Raji (cell line): ENCODE measurements around the gene GRWD1.

Experiments
- POLR2A ChIP-seq: IDR thresholded peaks from 2 replicates; pipeline ENCODE4 v1.6.1; 2011; ENCODE audit warnings: low read depth, low read length, control low read depth; ENCODE audit not compliant: insufficient read depth

The GRWD1 gene

GRCh38 chr19:48415806-48416221, 30.0 kb upstream of the GRWD1 start:
- TF ChIP-seq POLR2A = no peak

- TF ChIP-seq POLR2A = no peak
These were observed 28.4 kb upstream of the GRWD1 start for GRCh38 chr19:48417421-48417820.

GRCh38 chr19:48418317-48419064, 27.3 kb upstream of the GRWD1 start:
- TF ChIP-seq POLR2A = no peak

- no peak for TF ChIP-seq POLR2A
These were observed 26.4 kb upstream of the GRWD1 start for GRCh38 chr19:48419158-48419920.

GRCh38 chr19:48421548-48421947, 24.2 kb upstream of the GRWD1 start:
- TF ChIP-seq POLR2A = no peak

GRCh38 chr19:48424694-48425219, 21.0 kb upstream of the GRWD1 start:
- no peak for TF ChIP-seq POLR2A

- no peak for TF ChIP-seq POLR2A
These were observed 17.1 kb upstream of the GRWD1 start for GRCh38 chr19:48428670-48429069.

- no peak for TF ChIP-seq POLR2A
These were observed 12.4 kb upstream of the GRWD1 start for GRCh38 chr19:48433337-48433736.

- TF ChIP-seq POLR2A = no peak
These were observed 9.2 kb upstream of the GRWD1 start for GRCh38 chr19:48436586-48436985.

GRCh38 chr19:48441360-48442050, 4.3 kb upstream of the GRWD1 start:
- no peak for TF ChIP-seq POLR2A

- TF ChIP-seq POLR2A = no peak
These were observed 3.4 kb upstream of the GRWD1 start for GRCh38 chr19:48442116-48443035.

GRCh38 chr19:48443256-48443655, 2.5 kb upstream of the GRWD1 start:
- no peak for TF ChIP-seq POLR2A

- TF ChIP-seq POLR2A = no peak
These were observed 2.1 kb upstream of the GRWD1 start for GRCh38 chr19:48443731-48444128.

GRCh38 chr19:48444129-48444935, 1.5 kb upstream of the GRWD1 start:
- TF ChIP-seq POLR2A = no peak

- TF ChIP-seq POLR2A = no peak
These were observed 915 bp upstream of the GRWD1 start for GRCh38 chr19:48444936-48445200.

- no peak for TF ChIP-seq POLR2A
These were observed 552 bp upstream of the GRWD1 start for GRCh38 chr19:48445256-48445605.
